B cell (primary cell): ENCODE measurements around the gene PCF11. TPM values are rescaled to one million over a fixed set of nuclear protein-coding genes. Genes with fewer than 3 reads are reported as not detected.

Experiments used
- ATAC-seq: fragments of 200-7000 bp; cut with Tn5 transposase; one replicate; pipeline ENCODE4 v1.10.0; 2021; ENCODE audit warnings: low read depth, mild to moderate bottlenecking, moderate number of reproducible peaks, moderate library complexity
- CTCF ChIA-PET: fragments of 350-600 bp; sonication (Branson Sonifier 250); formaldehyde crosslinking; loops from one replicate; lab custom pipeline; 2021; ENCODE audit warnings: antibody characterized with exemption, inconsistent platforms; lab: Charles Lee
- POLR2A ChIA-PET: fragments of 350-600 bp; sonication (Branson Sonifier 250); formaldehyde crosslinking; loops from one replicate; lab custom pipeline; 2021; ENCODE audit warnings: antibody characterized with exemption; lab: Charles Lee
- DNase-seq: peaks from one replicate; pipeline ENCODE4 v3.0.0; 2013
- H2AFZ ChIP-seq: 2 replicates; pipeline ENCODE4 v1.6.1; 2012; ENCODE audit warnings: mild to moderate bottlenecking, low read depth, low read length; ENCODE audit not compliant: insufficient read depth, poor library complexity, severe bottlenecking
- H3K27ac ChIP-seq, 2 donors: 1 replicate in 1 of 2; 2 replicates in 1 of 2; pipeline ENCODE4 v1.5.1; 2012 to 2013; ENCODE audit warnings: low read length in 2 of 2, mild to moderate bottlenecking in 2 of 2, moderate library complexity in 1 of 2
- H3K27me3 ChIP-seq, 4 experiments: fragments of 200-600 bp in 1 of 4; sonication (generic) in 1 of 4; replicated peaks in 1 of 4; 1 replicate in 2 of 4; 2 replicates in 2 of 4; pipeline versions ENCODE4 v1.6.1 to v1.7.0; 2013 to 2016; ENCODE audit warnings: low read length in 3 of 4, mild to moderate bottlenecking in 2 of 4, mixed read lengths in 1 of 4, moderate library complexity in 1 of 4; ENCODE audit not compliant: insufficient read depth in 4 of 4, control insufficient read depth in 3 of 4; ENCODE audit errors: control extremely low read depth in 1 of 4
- H3K36me3 ChIP-seq, 2 experiments: replicated peaks in 1 of 2; 1 replicate in 1 of 2; 2 replicates in 1 of 2; pipeline versions ENCODE4 v1.6.1 to v1.7.1; 2013; ENCODE audit warnings: low read length in 1 of 2; ENCODE audit not compliant: insufficient read depth in 2 of 2, control insufficient read depth in 1 of 2; ENCODE audit errors: control extremely low read depth in 1 of 2, extremely low read depth in 1 of 2
- H3K4me1 ChIP-seq, 2 donors: fragments of 200-600 bp in 1 of 2; sonication (generic) in 1 of 2; 1 replicate in 1 of 2; 2 replicates in 1 of 2; pipeline versions ENCODE4 v1.5.1 to v1.6.1; 2013 to 2017; ENCODE audit warnings: low read length in 2 of 2; ENCODE audit not compliant: control insufficient read depth in 2 of 2, insufficient read depth in 2 of 2
- H3K4me2 ChIP-seq: replicated peaks from 2 replicates; pipeline ENCODE3; 2012; ENCODE audit warnings: mild to moderate bottlenecking, low read depth, low read length; ENCODE audit not compliant: poor library complexity, severe bottlenecking
- H3K4me3 ChIP-seq, 5 experiments: fragments of 200-600 bp in 1 of 5; sonication (generic) in 1 of 5; 1 replicate in 3 of 5; 2 replicates in 2 of 5; pipeline versions ENCODE4 v1.5.1 to v1.7.0; 2011 to 2016; ENCODE audit warnings: low read length in 4 of 5, mild to moderate bottlenecking in 4 of 5, low read depth in 2 of 5, control low read depth in 1 of 5, moderate library complexity in 1 of 5; ENCODE audit not compliant: insufficient read depth in 1 of 5; ENCODE audit errors: control extremely low read depth in 1 of 5, extremely low read depth in 1 of 5
- H3K79me2 ChIP-seq: fragments of 200-600 bp; sonication (generic); one replicate; pipeline ENCODE4 v1.6.0; 2016; ENCODE audit warnings: low read length; ENCODE audit not compliant: control insufficient read depth, insufficient read depth
- H3K9ac ChIP-seq: fragments of 200-600 bp; sonication (generic); 2 replicates; pipeline ENCODE4 v1.6.1; 2017; ENCODE audit warnings: mild to moderate bottlenecking, low read length, moderate library complexity
- H3K9me3 ChIP-seq, 3 donors: one replicate each; pipeline versions ENCODE4 v1.6.1 to v1.7.1; 2013; ENCODE audit warnings: low read length in 2 of 3; ENCODE audit not compliant: control insufficient read depth in 2 of 3, insufficient read depth in 1 of 3; ENCODE audit errors: control extremely low read depth in 1 of 3
- H4K20me1 ChIP-seq: 2 replicates; pipeline ENCODE4 v1.6.0; 2012; ENCODE audit warnings: mild to moderate bottlenecking, low read length; ENCODE audit not compliant: insufficient read depth, control insufficient read depth, poor library complexity, severe bottlenecking
- H3K27ac Mint-ChIP-seq: one replicate; pipeline ENCODE4 v1.8.0; 2021; ENCODE audit warnings: mixed read lengths
- H3K27me3 Mint-ChIP-seq: one replicate; pipeline ENCODE4 v1.8.0; 2021; ENCODE audit warnings: mixed read lengths
- H3K4me1 Mint-ChIP-seq: one replicate; pipeline ENCODE4 v1.8.0; 2021; ENCODE audit warnings: mixed read lengths
- H3K4me3 Mint-ChIP-seq: one replicate; pipeline ENCODE4 v1.8.0; 2021; ENCODE audit warnings: mixed read lengths
- H3K9me3 Mint-ChIP-seq: one replicate; pipeline ENCODE4 v1.8.0; 2022; ENCODE audit warnings: mixed read lengths; ENCODE audit not compliant: insufficient read depth
- EZH2 ChIP-seq: IDR thresholded peaks from 2 replicates; pipeline ENCODE4 v1.6.1; 2012; ENCODE audit warnings: borderline replicate concordance, low read depth, mild to moderate bottlenecking, moderate library complexity, low read length; ENCODE audit not compliant: insufficient read depth, poor library complexity, severe bottlenecking
- WGBS: methylation state at CpG from one replicate; pipeline ENCODE4 v1.1.5; 2013; ENCODE audit warnings: missing lambda C conversion rate; ENCODE audit not compliant: insufficient coverage; 5-methylcytosine and 5-hydroxymethylcytosine counted together
- intact Hi-C: fragments of 100-400 bp; cut with micrococcal nuclease; formaldehyde crosslinking; loops from one replicate; pipeline ENCODE4 v1.10.0; 2022
- polyA plus RNA-seq: library from polyadenylated mRNA; depleted of rRNA; stranded (reverse); fragments of >200 nt; gene quantifications from 2 replicates; pipeline ENCODE4 v1.2.3, GENCODE V29; 2012
- total RNA-seq, 2 donors: library from RNA; stranded (reverse); fragments of 120-200 nt in 1 of 2; gene quantifications; 1 replicate in 1 of 2; 2 replicates in 1 of 2; pipeline versions ENCODE4 v1.2.3 to v1.2.4, GENCODE V29; 2013 to 2022
- TF ChIP-seq, protein P1 (sequence below): fragments of 200-600 bp; IDR thresholded peaks from one replicate; pipeline ENCODE4 v1.8.0; 2022; ENCODE audit warnings: antibody characterized with exemption, mild to moderate bottlenecking

PCF11 gene
- total and polyA plus RNA-seq, 2 donors (not counting 1 experiment from before 2014, with no cell fraction given) = 123 to 185 TPM

DNA sequence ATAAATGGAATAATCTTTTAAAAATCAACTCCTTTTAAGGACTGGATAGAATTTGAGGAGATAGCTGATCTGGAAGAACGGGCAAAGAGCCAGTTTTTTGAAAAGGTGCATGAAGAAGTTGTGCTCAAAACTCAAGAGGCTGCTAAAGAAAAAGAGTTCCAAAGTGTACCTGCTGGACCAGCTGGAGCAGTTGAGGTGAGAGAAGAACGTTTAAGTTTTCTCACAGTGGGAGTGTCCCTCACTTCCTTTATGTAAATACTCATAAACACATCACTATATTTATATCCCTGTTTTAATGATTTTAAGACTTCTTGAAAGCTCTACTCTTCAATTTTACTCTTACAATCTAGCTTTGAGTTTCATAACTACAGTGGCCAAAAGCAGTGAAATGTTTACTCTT is 24.9 kb downstream of the PCF11 start:
- no peaks in the 10 kb centered on the region for H3K27me3 Mint-ChIP-seq
- H3K27ac Mint-ChIP-seq = peak overlapping the region; percentile 37
- no peaks in the 10 kb centered on the region for H3K9me3 Mint-ChIP-seq
- Histone ChIP-seq H3K4me1 (peaks cover 3 to 5% of the 10 kb centered on the region in 2 donors), H3K9me3 (no peaks in the 10 kb centered on the region), H3K27me3 (no peaks in the 10 kb centered on the region), H3K4me2 (no peak overlapping the region), H2AFZ (no peak overlapping the region), H4K20me1 (peaks cover 20% of the 10 kb centered on the region), H3K36me3 (peaks cover 23 to 85% of the 10 kb centered on the region in 2 experiments), H3K79me2 (peaks cover 48% of the 10 kb centered on the region), H3K27ac (peak overlapping the region in 1 of 2 donors; percentile 54), H3K4me3 (no peak overlapping the region), H3K9ac (no peak overlapping the region)
- WGBS = 100% methylated on average over 1 of the region's 2 CpGs
- ATAC-seq (no peak), DNase-seq (no peak)
- peaks cover 14% of the 10 kb centered on the region for H3K4me1 Mint-ChIP-seq
- H3K4me3 Mint-ChIP-seq = no peak overlapping the region
- TF ChIP-seq, protein P1, sequence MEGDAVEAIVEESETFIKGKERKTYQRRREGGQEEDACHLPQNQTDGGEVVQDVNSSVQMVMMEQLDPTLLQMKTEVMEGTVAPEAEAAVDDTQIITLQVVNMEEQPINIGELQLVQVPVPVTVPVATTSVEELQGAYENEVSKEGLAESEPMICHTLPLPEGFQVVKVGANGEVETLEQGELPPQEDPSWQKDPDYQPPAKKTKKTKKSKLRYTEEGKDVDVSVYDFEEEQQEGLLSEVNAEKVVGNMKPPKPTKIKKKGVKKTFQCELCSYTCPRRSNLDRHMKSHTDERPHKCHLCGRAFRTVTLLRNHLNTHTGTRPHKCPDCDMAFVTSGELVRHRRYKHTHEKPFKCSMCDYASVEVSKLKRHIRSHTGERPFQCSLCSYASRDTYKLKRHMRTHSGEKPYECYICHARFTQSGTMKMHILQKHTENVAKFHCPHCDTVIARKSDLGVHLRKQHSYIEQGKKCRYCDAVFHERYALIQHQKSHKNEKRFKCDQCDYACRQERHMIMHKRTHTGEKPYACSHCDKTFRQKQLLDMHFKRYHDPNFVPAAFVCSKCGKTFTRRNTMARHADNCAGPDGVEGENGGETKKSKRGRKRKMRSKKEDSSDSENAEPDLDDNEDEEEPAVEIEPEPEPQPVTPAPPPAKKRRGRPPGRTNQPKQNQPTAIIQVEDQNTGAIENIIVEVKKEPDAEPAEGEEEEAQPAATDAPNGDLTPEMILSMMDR = no peak
- TF ChIP-seq EZH2 = no peak
- CTCF ChIA-PET = interaction anchor here (0.8 to 1.5 kb wide), 3 partner anchors 69 to 314 kb away, joined by 3 to 7 read pairs (median 3); partner anchors contain the start of gene DDIAS
- POLR2A ChIA-PET = no interaction called here
- intact Hi-C loops = no loop called here

DNA sequence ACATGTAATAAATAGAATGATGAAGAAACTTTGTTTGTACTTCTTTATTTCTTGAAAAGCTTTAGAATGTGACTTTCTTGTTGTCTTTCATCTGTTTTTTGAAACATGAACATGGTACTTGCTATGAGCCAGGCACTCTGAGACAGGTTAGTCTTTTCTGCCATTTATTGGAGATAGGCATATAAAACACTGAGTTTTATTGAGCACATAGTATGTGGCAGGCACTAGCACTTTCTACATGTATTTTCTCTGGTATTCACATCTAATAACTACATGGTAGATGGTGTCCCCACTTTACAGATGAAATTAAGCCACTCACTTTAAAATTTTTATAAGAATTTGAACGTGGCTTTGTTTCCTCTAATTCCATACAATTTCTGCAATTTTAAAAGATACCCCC is 28.8 kb downstream of the PCF11 start:
- no peak overlapping the region for H2AFZ ChIP-seq
- no peak overlapping the region for H3K9ac ChIP-seq
- H3K27ac ChIP-seq = peak overlapping the region in 1 of 2 donors; percentile 39
- peaks cover 3 to 5% of the 10 kb centered on the region in 2 donors for H3K4me1 ChIP-seq
- H3K27ac Mint-ChIP-seq = no peak overlapping the region
- H3K4me1 Mint-ChIP-seq = peaks cover 6% of the 10 kb centered on the region
- TF ChIP-seq EZH2 = no peak
- TF ChIP-seq, protein P1 = no peak
- H3K9me3 ChIP-seq = no peaks in the 10 kb centered on the region
- H3K27me3 Mint-ChIP-seq = no peaks in the 10 kb centered on the region
- intact Hi-C loops = no loop called here
- POLR2A ChIA-PET = interaction anchor here (0.6 kb wide), 1 partner anchor 177 kb away, joined by 5 read pairs; no protein-coding TSS in a partner anchor
- CTCF ChIA-PET = no interaction called here
- DNase-seq (no peak), ATAC-seq (no peak)
- WGBS = no CpG with 5 or more reads among the region's 1 CpG
- peaks cover 20 to 62% of the 10 kb centered on the region in 2 experiments for H3K36me3 ChIP-seq
- no peaks in the 10 kb centered on the region for H3K9me3 Mint-ChIP-seq
- H3K4me2 ChIP-seq = no peak overlapping the region
- H3K4me3 ChIP-seq = no peak overlapping the region
- peaks cover 13% of the 10 kb centered on the region for H3K79me2 ChIP-seq
- H3K27me3 ChIP-seq = no peaks in the 10 kb centered on the region
- no peak overlapping the region for H3K4me3 Mint-ChIP-seq
- H4K20me1 ChIP-seq = peaks cover 12% of the 10 kb centered on the region
